HG02981 (cell line): ENCODE data around the gene DOP1A.
A peak's percentile ranks its signal among the peaks of the same experiment; 100 is the strongest.

Experiments used
- ATAC-seq: cut with Tn5 transposase; IDR thresholded peaks from one replicate; pipeline ENCODE4 v1.9.1; 2021; ENCODE audit warnings: mild to moderate bottlenecking, moderate library complexity; ENCODE audit not compliant: unreplicated experiment

The DOP1A gene

GRCh38 chr6:83198486-83199172, 131.2 kb downstream of the DOP1A start:
- no peak for ATAC-seq

- no peak for ATAC-seq
These were observed 131.8 kb downstream of the DOP1A start for GRCh38 chr6:83199173-83199862.

- ATAC-seq = no peak
These were observed 132.4 kb downstream of the DOP1A start for GRCh38 chr6:83199863-83200225.

GRCh38 chr6:83202031-83202430, 134.6 kb downstream of the DOP1A start:
- ATAC-seq = no peak

GRCh38 chr6:83215131-83216047, 147.9 kb downstream of the DOP1A start:
- ATAC-seq = peak; percentile 100

GRCh38 chr6:83216806-83217205, 149.3 kb downstream of the DOP1A start:
- no peak for ATAC-seq
